OCI-LY1 (cell line): ENCODE data around the gene MCCD1.
"Not testable (repeated sequence)": the region's sequence is repeated elsewhere in the genome, so short reads cannot be mapped to it uniquely, and the experiment has no call there.

Source experiments
- H2AFZ ChIP-seq: fragments of 200-600 bp; sonication (generic), shearing (Covaris generic); 2 replicates; pipeline ENCODE4 v1.6.0; 2014; ENCODE audit warnings: antibody characterized with exemption, mild to moderate bottlenecking, low read length
- H3F3A ChIP-seq: fragments of 200-600 bp; sonication (generic), shearing (Covaris generic); 2 replicates; pipeline ENCODE4 v1.6.0; 2014; ENCODE audit warnings: mild to moderate bottlenecking, antibody characterized with exemption, low read length, moderate library complexity; ENCODE audit not compliant: insufficient read depth
- H3K27ac ChIP-seq: fragments of 200-600 bp; sonication (generic); 2 replicates; pipeline ENCODE4 v1.5.1; 2014; ENCODE audit warnings: low read length, mixed run types, mild to moderate bottlenecking, low read depth; ENCODE audit not compliant: poor library complexity, severe bottlenecking
- H3K27me3 ChIP-seq: fragments of 200-600 bp; sonication (generic); 2 replicates; pipeline ENCODE4 v1.6.0; 2014; ENCODE audit warnings: antibody characterized with exemption, mild to moderate bottlenecking, low read length, moderate library complexity; ENCODE audit not compliant: insufficient read depth
- H3K36me3 ChIP-seq: fragments of 200-600 bp; sonication (generic); 2 replicates; pipeline ENCODE4 v1.6.1; 2014; ENCODE audit warnings: mild to moderate bottlenecking, antibody characterized with exemption, low read length, moderate library complexity, mixed read lengths; ENCODE audit not compliant: insufficient read depth
- H3K4me1 ChIP-seq: fragments of 200-600 bp; sonication (generic); 2 replicates; pipeline ENCODE4 v1.5.1; 2014; ENCODE audit warnings: mild to moderate bottlenecking, low read length, moderate library complexity; ENCODE audit not compliant: insufficient read depth, severe bottlenecking
- H3K4me2 ChIP-seq: fragments of 200-600 bp; sonication (generic), shearing (Covaris generic); 2 replicates; pipeline ENCODE4 v1.6.1; 2014; ENCODE audit warnings: low read length
- H3K4me3 ChIP-seq: fragments of 200-600 bp; sonication (generic); 2 replicates; pipeline ENCODE4 v1.5.1; 2014; ENCODE audit warnings: low read length, low read depth, mild to moderate bottlenecking, mixed read lengths; ENCODE audit not compliant: poor library complexity, severe bottlenecking
- H3K79me2 ChIP-seq: fragments of 200-600 bp; shearing (Covaris generic); 2 replicates; pipeline ENCODE4 v1.6.1; 2016; ENCODE audit warnings: mixed run types, low read length, mixed read lengths; ENCODE audit not compliant: insufficient read depth
- H3K9ac ChIP-seq: fragments of 200-600 bp; sonication (generic), shearing (Covaris generic); 2 replicates; pipeline ENCODE4 v1.6.1; 2014; ENCODE audit warnings: mild to moderate bottlenecking, low read length, mixed read lengths
- H3K9me2 ChIP-seq: fragments of 200-600 bp; sonication (generic), shearing (Covaris generic); 2 replicates; pipeline ENCODE4 v1.6.1; 2014; ENCODE audit warnings: low read depth, mild to moderate bottlenecking, low read length, mixed read lengths
- H3K9me3 ChIP-seq: fragments of 200-600 bp; shearing (Covaris generic); 2 replicates; pipeline ENCODE4 v1.6.1; 2014; ENCODE audit warnings: low read length, mixed read lengths
- H4K20me1 ChIP-seq: fragments of 200-600 bp; sonication (generic), shearing (Covaris generic); 2 replicates; pipeline ENCODE4 v1.6.0; 2016; ENCODE audit warnings: mild to moderate bottlenecking, low read length; ENCODE audit not compliant: insufficient read depth
- EZH2 ChIP-seq: fragments of 200-600 bp; sonication (generic), shearing (Covaris generic); IDR thresholded peaks from 2 replicates; pipeline ENCODE4 v1.8.0; 2017; ENCODE audit warnings: borderline replicate concordance, mixed run types, mild to moderate bottlenecking, antibody characterized with exemption, low read length, moderate library complexity, mixed read lengths
- TF ChIP-seq, protein P1 (sequence below): fragments of 200-600 bp; sonication (generic), shearing (Covaris generic); IDR thresholded peaks from 2 replicates; pipeline ENCODE4 v1.5.1; 2017; ENCODE audit warnings: mild to moderate bottlenecking, antibody characterized with exemption, low read length, moderate library complexity, mixed read lengths

MCCD1 gene

DNA sequence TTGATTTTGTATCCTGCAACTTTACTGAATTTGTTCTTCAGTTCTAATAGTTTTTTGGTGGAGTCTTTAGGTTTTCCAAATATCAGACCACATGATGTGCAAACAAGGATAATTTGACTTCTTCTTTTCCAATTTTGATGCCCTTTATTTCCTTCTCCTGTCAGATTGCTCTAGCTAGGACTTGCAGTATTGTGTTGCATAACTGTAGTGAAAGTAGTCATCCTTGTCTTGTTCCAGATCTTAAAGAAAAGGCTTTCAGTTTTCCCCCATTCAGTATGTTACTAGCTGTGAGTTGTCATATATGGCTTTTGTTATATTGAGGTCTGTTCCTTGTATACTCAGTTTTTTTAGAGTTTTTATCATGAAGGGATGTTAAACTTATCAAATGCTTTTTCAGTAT, 26.2 kb upstream of the MCCD1 start:
- Histone ChIP-seq H3K4me3 (no peak overlapping the region), H3F3A (no peaks in the 10 kb centered on the region), H3K4me2 (no peak overlapping the region), H3K36me3 (peaks cover 36% of the 10 kb centered on the region), H3K27ac (no peak overlapping the region), H3K27me3 (no peaks in the 10 kb centered on the region), H2AFZ (no peak overlapping the region), H3K9me3 (0 out of 2 replicates have a peak, but pooled peaks cover 3% of the 10 kb centered on the region), H4K20me1 (no peaks in the 10 kb centered on the region), H3K79me2 (peaks cover 58% of the 10 kb centered on the region), H3K9me2 (no peaks in the 10 kb centered on the region), H3K4me1 (peaks cover 8% of the 10 kb centered on the region), H3K9ac (no peak overlapping the region)
- no peak for TF ChIP-seq EZH2
- TF ChIP-seq, protein P1, sequence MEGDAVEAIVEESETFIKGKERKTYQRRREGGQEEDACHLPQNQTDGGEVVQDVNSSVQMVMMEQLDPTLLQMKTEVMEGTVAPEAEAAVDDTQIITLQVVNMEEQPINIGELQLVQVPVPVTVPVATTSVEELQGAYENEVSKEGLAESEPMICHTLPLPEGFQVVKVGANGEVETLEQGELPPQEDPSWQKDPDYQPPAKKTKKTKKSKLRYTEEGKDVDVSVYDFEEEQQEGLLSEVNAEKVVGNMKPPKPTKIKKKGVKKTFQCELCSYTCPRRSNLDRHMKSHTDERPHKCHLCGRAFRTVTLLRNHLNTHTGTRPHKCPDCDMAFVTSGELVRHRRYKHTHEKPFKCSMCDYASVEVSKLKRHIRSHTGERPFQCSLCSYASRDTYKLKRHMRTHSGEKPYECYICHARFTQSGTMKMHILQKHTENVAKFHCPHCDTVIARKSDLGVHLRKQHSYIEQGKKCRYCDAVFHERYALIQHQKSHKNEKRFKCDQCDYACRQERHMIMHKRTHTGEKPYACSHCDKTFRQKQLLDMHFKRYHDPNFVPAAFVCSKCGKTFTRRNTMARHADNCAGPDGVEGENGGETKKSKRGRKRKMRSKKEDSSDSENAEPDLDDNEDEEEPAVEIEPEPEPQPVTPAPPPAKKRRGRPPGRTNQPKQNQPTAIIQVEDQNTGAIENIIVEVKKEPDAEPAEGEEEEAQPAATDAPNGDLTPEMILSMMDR, result no peak

DNA sequence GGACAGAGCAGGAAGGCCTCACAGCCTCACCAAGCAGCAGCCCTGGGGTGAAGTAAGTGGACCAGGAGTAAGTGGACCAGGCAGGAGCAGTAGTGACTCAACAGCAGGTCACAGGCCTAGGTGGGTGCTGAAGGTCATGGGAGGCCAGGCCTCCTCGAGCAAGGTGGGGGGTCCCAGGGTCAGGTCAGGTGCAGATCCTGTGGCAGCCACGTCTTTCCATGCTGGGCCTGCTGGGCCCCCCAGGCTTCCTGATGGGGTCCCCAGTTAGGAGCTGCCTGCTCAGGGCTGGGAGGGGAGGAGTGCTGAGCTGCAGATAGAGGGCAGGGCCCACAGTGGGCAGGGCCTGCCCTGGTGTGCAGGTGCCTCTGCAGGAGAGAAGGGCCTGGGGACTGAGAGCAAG, 19.7 kb upstream of the MCCD1 start:
- H3K9ac ChIP-seq, H3K9me3 ChIP-seq, H3K79me2 ChIP-seq, H3K9me2 ChIP-seq, H3F3A ChIP-seq, H3K4me2 ChIP-seq, H3K4me1 ChIP-seq, H4K20me1 ChIP-seq, H3K27me3 ChIP-seq, H2AFZ ChIP-seq, H3K4me3 ChIP-seq, H3K27ac ChIP-seq: not testable (repeated sequence)
- peaks cover 57% of the 10 kb centered on the region for H3K36me3 ChIP-seq

DNA sequence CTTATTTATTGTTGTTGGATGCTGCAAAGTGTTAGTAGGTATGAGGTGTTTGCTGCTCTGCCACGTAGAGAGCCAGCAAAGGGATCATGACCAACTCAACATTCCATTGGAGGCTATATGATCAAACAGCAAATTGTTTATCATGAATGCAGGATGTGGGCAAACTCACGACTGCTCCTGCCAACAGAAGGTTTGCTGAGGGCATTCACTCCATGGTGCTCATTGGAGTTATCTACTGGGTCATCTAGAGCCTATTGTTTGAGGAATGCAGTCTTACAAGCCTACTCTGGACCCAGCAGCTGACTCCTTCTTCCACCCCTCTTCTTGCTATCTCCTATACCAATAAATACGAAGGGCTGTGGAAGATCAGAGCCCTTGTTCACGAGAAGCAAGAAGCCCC, 18.8 kb upstream of the MCCD1 start:
- H3F3A ChIP-seq, result no peaks in the 10 kb centered on the region
- H3K27me3 ChIP-seq, result no peaks in the 10 kb centered on the region
- H2AFZ ChIP-seq, result no peak overlapping the region
- no peaks in the 10 kb centered on the region for H3K4me1 ChIP-seq
- H3K4me3 ChIP-seq, result no peak overlapping the region
- TF ChIP-seq, protein P1, result no peak
- TF ChIP-seq EZH2, result no peak
- H4K20me1 ChIP-seq, result no peaks in the 10 kb centered on the region
- no peak overlapping the region for H3K9ac ChIP-seq
- H3K79me2 ChIP-seq, result no peaks in the 10 kb centered on the region
- no peak overlapping the region for H3K4me2 ChIP-seq
- no peaks in the 10 kb centered on the region for H3K9me3 ChIP-seq
- H3K36me3 ChIP-seq, result peaks cover 57% of the 10 kb centered on the region
- H3K9me2 ChIP-seq, result no peaks in the 10 kb centered on the region
- no peak overlapping the region for H3K27ac ChIP-seq

DNA sequence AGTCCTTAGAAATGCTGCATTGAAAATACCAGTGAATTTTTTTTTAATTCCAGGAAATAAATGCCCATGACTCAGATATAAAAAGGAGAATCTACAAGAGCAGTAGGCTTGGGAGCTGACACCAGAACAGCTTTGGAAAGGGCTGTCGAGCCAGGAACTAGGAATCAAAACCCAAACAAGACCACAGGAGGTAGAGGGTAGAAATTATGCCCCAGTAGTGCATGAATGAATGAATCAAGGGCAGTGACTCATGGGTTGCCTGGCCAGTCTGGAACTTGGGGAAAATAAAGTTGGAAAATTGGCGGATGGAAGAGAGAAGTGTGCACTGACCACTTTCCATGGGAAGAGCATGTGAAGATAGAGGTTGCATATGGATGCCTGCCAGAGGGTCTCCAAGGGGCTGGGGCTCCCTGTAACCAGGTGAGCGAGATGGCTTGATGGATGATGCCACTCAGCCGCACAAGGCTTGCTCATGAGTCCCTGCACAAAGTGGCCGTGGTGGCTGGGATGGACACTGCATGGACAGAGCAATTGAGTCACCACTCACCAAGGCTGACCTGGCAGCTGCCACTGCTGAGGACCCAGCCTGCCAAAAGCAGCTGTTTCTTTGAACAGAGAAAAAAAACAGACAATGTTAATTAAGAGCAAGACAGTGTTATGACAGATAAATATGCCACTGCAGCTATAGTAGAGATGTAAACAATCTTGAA, 15.2 kb upstream of the MCCD1 start:
- H3K27me3 ChIP-seq, result no peaks in the 10 kb centered on the region
- no peaks in the 10 kb centered on the region for H3K9me3 ChIP-seq
- no peak overlapping the region for H3K27ac ChIP-seq
- no peaks in the 10 kb centered on the region for H3K4me1 ChIP-seq
- H3K9ac ChIP-seq, result no peak overlapping the region
- no peaks in the 10 kb centered on the region for H3K79me2 ChIP-seq
- no peak overlapping the region for H3K4me3 ChIP-seq
- peaks cover 24% of the 10 kb centered on the region for H3K36me3 ChIP-seq
- TF ChIP-seq, protein P1, result no peak
- TF ChIP-seq EZH2, result no peak
- no peak overlapping the region for H3K4me2 ChIP-seq
- H2AFZ ChIP-seq, result no peak overlapping the region
- H4K20me1 ChIP-seq, result no peaks in the 10 kb centered on the region
- no peaks in the 10 kb centered on the region for H3K9me2 ChIP-seq
- no peaks in the 10 kb centered on the region for H3F3A ChIP-seq
